Natural killer cell (primary cell): Measurements from ENCODE around the gene OLA1. TPM values are rescaled to one million over a fixed set of nuclear protein-coding genes. Genes with fewer than 3 reads are reported as not detected.
A peak's percentile ranks its signal among the peaks of the same experiment; 100 is the strongest.

ENCODE experiments used
- ATAC-seq, 3 donors: fragments of 150-1000 bp in 2 of 3; fragments of 200-7000 bp in 1 of 3; cut with Tn5 transposase; 1 replicate in 1 of 3; 2 replicates in 2 of 3; pipeline ENCODE4 v1.10.0; 2021; ENCODE audit warnings: mild to moderate bottlenecking in 2 of 3, moderate library complexity in 2 of 3
- DNase-seq, 2 donors: peaks; one replicate each; pipeline versions ENCODE4 v3.0.0 to v3.0.0-alpha.2; 2013 to 2021; ENCODE audit warnings: mixed read lengths in 1 of 2
- H3K27ac ChIP-seq: one replicate; pipeline ENCODE4 v1.5.1; 2013; ENCODE audit warnings: mild to moderate bottlenecking, low read length
- H3K27me3 ChIP-seq: one replicate; pipeline ENCODE4 v1.6.1; 2013; ENCODE audit warnings: low read length; ENCODE audit not compliant: control insufficient read depth, insufficient read depth
- H3K36me3 ChIP-seq: one replicate; pipeline ENCODE4 v1.6.1; 2013; ENCODE audit warnings: low read length; ENCODE audit not compliant: control insufficient read depth, insufficient read depth
- H3K4me1 ChIP-seq: one replicate; pipeline ENCODE4 v1.6.1; 2013; ENCODE audit warnings: low read length; ENCODE audit not compliant: control insufficient read depth, insufficient read depth
- H3K4me3 ChIP-seq: one replicate; pipeline ENCODE4 v1.5.1; 2013; ENCODE audit warnings: low read length
- H3K9me3 ChIP-seq: one replicate; pipeline ENCODE4 v1.6.1; 2013; ENCODE audit warnings: low read length; ENCODE audit not compliant: control insufficient read depth, insufficient read depth
- H3K27ac Mint-ChIP-seq, 2 donors: one replicate each; pipeline ENCODE4 v1.8.0; 2022; ENCODE audit warnings: mild to moderate bottlenecking in 2 of 2, mixed read lengths in 2 of 2, moderate library complexity in 1 of 2
- H3K27me3 Mint-ChIP-seq, 2 donors: one replicate each; pipeline ENCODE4 v1.8.0; 2022; ENCODE audit warnings: low read depth in 2 of 2, mixed read lengths in 2 of 2
- H3K36me3 Mint-ChIP-seq: one replicate; pipeline ENCODE4 v1.8.0; 2022; ENCODE audit warnings: mixed read lengths
- H3K4me1 Mint-ChIP-seq, 2 donors: one replicate each; pipeline ENCODE4 v1.8.0; 2022; ENCODE audit warnings: mixed read lengths in 2 of 2
- H3K4me3 Mint-ChIP-seq: one replicate; pipeline ENCODE4 v1.8.0; 2022; ENCODE audit warnings: mild to moderate bottlenecking, moderate library complexity, mixed read lengths
- H3K9me3 Mint-ChIP-seq, 2 donors: one replicate each; pipeline ENCODE4 v1.8.0; 2022; ENCODE audit warnings: mixed read lengths in 2 of 2
- WGBS: methylation state at CpG from one replicate; pipeline ENCODE4 v1.1.7; 2013; ENCODE audit warnings: missing lambda C conversion rate; ENCODE audit not compliant: insufficient coverage; 5-methylcytosine and 5-hydroxymethylcytosine counted together
- intact Hi-C: fragments of 100-400 bp; cut with micrococcal nuclease; formaldehyde crosslinking; loops from one replicate; pipeline ENCODE4 v1.14.2; 2022
- total RNA-seq, 4 donors: library from RNA; stranded (reverse); fragments of 120-200 nt in 1 of 4; gene quantifications; one replicate each; pipeline versions ENCODE4 v1.2.3 to v1.2.4, GENCODE V29; 2013 to 2022
- TF ChIP-seq, protein P1 (sequence below): fragments of 200-600 bp; IDR thresholded peaks from one replicate; pipeline ENCODE4 v1.8.0; 2022; ENCODE audit warnings: antibody characterized with exemption

The OLA1 gene
- total RNA-seq, 3 donors from 2014 or later (not counting 1 experiment from before 2014, with no cell fraction given): 42.3 to 45.9 (median 43.9) TPM

DNA sequence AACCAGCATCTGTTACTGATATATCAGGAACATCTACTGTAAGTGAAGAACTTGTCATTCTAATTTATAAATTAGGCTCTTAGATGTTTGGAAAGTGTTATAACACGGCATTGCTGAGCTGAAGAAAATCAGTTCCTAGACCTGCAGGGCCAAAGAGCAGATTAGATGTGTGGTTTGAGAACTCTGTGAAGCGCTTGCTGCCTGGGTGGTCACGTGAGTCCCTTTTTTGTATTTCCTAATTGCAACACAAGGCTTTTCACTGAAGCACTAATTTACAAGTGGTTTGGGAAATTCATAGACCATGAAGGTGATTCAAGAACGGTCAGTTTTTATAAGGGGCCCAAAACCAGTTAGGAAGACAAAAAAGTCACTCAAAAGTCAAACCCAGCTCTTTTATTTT is 176.3 kb downstream of the OLA1 start:
- no peaks in the 10 kb centered on the region for H3K9me3 Mint-ChIP-seq
- Histone ChIP-seq H3K4me3 (no peak overlapping the region), H3K27me3 (no peaks in the 10 kb centered on the region), H3K9me3 (no peaks in the 10 kb centered on the region), H3K36me3 (peaks cover 2% of the 10 kb centered on the region), H3K4me1 (no peaks in the 10 kb centered on the region), H3K27ac (no peak overlapping the region)
- peak overlapping the region in 1 of 2 donors; percentile 11 for H3K27ac Mint-ChIP-seq
- DNase-seq (no peak), ATAC-seq (peak in 1 of 3 donors; percentile 48)
- H3K36me3 Mint-ChIP-seq: peaks cover 9% of the 10 kb centered on the region
- peaks cover 5 to 7% of the 10 kb centered on the region in 2 donors for H3K4me1 Mint-ChIP-seq
- no peaks in the 10 kb centered on the region for H3K27me3 Mint-ChIP-seq
- WGBS: 42% methylated on average over 4 of the region's 4 CpGs
- no peak overlapping the region for H3K4me3 Mint-ChIP-seq
- intact Hi-C loops: loop anchor here (10.0 kb wide), 1 partner anchor 187 kb away; no protein-coding TSS in a partner anchor
- TF ChIP-seq, protein P1, sequence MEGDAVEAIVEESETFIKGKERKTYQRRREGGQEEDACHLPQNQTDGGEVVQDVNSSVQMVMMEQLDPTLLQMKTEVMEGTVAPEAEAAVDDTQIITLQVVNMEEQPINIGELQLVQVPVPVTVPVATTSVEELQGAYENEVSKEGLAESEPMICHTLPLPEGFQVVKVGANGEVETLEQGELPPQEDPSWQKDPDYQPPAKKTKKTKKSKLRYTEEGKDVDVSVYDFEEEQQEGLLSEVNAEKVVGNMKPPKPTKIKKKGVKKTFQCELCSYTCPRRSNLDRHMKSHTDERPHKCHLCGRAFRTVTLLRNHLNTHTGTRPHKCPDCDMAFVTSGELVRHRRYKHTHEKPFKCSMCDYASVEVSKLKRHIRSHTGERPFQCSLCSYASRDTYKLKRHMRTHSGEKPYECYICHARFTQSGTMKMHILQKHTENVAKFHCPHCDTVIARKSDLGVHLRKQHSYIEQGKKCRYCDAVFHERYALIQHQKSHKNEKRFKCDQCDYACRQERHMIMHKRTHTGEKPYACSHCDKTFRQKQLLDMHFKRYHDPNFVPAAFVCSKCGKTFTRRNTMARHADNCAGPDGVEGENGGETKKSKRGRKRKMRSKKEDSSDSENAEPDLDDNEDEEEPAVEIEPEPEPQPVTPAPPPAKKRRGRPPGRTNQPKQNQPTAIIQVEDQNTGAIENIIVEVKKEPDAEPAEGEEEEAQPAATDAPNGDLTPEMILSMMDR: no peak

DNA sequence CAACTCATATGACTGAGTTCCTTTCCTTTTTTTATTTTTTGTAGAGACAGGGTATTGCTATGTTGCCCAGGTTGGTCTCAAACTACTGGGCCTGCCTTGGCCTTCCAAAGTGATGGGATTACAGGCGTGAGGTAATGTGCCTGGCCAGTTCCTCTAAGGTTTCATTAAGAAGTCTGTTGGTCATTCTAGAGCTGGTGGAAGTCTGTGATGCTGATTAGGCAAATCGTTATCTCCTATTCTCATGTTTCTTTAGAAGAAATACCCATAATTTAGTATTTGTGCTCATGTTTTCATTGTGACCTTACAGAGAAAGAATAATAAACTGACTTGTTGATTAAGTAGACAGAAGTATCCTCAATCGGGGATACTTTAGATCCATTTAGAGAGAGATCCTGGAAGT is 177.0 kb downstream of the OLA1 start:
- no peaks in the 10 kb centered on the region for H3K9me3 Mint-ChIP-seq
- H3K4me1 Mint-ChIP-seq: peaks cover 5 to 7% of the 10 kb centered on the region in 2 donors

DNA sequence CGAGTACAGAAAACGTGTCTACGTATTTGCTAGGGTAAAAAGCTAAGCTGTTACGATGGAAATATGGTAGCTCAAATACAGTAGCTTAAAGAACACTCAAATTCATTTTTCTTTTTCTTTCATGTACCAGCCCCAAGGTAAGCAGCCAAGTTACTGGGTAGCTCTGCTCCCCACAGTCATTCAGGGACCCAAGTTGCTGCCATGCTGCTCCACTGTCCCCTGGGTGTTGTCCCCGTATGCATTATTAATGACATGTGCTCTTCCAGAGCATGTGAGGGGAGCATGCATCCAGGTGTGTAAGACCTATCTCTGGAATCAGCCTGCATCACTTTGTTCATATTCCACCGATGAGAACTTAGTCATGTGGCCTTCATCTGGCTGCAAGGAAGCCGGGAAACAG is 178.1 kb downstream of the OLA1 start:
- no peaks in the 10 kb centered on the region for H3K36me3 ChIP-seq
- TF ChIP-seq, protein P1: no peak
- H3K9me3 ChIP-seq: no peaks in the 10 kb centered on the region
- no peak overlapping the region for H3K4me3 ChIP-seq
- H3K9me3 Mint-ChIP-seq: no peaks in the 10 kb centered on the region
- H3K4me1 ChIP-seq: no peaks in the 10 kb centered on the region
- no peak overlapping the region for H3K4me3 Mint-ChIP-seq
- H3K27ac ChIP-seq: no peak overlapping the region
- peaks cover 5 to 6% of the 10 kb centered on the region in 2 donors for H3K27me3 Mint-ChIP-seq
- intact Hi-C loops: loop anchor here (10.0 kb wide), 1 partner anchor 185 kb away; no protein-coding TSS in a partner anchor
- no peaks in the 10 kb centered on the region for H3K27me3 ChIP-seq
- ATAC-seq: no peak
- H3K36me3 Mint-ChIP-seq: peaks cover 8% of the 10 kb centered on the region
- WGBS: 98% methylated on average over 7 of the region's 7 CpGs
- peaks cover 5 to 7% of the 10 kb centered on the region in 2 donors for H3K4me1 Mint-ChIP-seq
- H3K27ac Mint-ChIP-seq: no peak overlapping the region
- no peak for DNase-seq

More for the DNA sequence above, 177.0 kb downstream of the OLA1 start:
- Histone ChIP-seq H3K4me3 (no peak overlapping the region), H3K27ac (no peak overlapping the region), H3K9me3 (no peaks in the 10 kb centered on the region), H3K4me1 (no peaks in the 10 kb centered on the region), H3K27me3 (no peaks in the 10 kb centered on the region), H3K36me3 (peaks cover 2% of the 10 kb centered on the region)
- Mint-ChIP-seq H3K4me3 (no peak overlapping the region), H3K27me3 (peaks cover 0 to 5% of the 10 kb centered on the region in 2 donors), H3K27ac (no peak overlapping the region), H3K36me3 (peaks cover 9% of the 10 kb centered on the region)
- intact Hi-C loops: loop anchor here (10.0 kb wide), 1 partner anchor 187 kb away; no protein-coding TSS in a partner anchor
- ATAC-seq: no peak
- DNase-seq: no peak
- TF ChIP-seq, protein P1: no peak
- 100% methylated on average over 1 of the region's 3 CpGs for WGBS

DNA sequence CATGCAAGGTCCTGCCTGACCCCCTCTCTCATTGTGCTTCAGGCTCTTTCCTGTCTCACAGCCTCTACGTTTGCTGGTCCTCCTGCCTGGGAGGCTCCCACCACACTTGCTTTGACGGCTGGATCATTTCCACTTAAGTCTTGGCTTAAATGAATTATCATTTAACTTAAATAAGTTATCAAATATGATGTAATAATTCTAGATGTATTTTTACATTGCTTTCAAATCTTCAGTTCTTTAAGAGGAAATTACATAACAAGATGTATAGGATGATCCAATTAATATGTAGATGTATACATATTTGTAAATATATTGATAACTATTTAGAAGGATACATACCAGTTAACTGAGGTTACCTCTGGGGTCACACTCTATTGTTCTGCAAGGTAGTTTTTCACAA is 180.5 kb downstream of the OLA1 start:
- 80% methylated on average over 1 of the region's 2 CpGs for WGBS

More for the DNA sequence above, 180.5 kb downstream of the OLA1 start:
- DNase-seq: no peak
- H3K4me1 ChIP-seq: no peaks in the 10 kb centered on the region
- H3K36me3 ChIP-seq: no peaks in the 10 kb centered on the region
- TF ChIP-seq, protein P1: no peak
- Mint-ChIP-seq H3K27me3 (peaks cover 14 to 15% of the 10 kb centered on the region in 2 donors), H3K36me3 (no peaks in the 10 kb centered on the region), H3K4me3 (no peak overlapping the region), H3K4me1 (peaks cover 5 to 7% of the 10 kb centered on the region in 2 donors), H3K27ac (no peak overlapping the region), H3K9me3 (no peaks in the 10 kb centered on the region)
- ATAC-seq: no peak
- no peaks in the 10 kb centered on the region for H3K9me3 ChIP-seq
- no peak overlapping the region for H3K4me3 ChIP-seq
- intact Hi-C loops: no loop called here
- no peaks in the 10 kb centered on the region for H3K27me3 ChIP-seq
- no peak overlapping the region for H3K27ac ChIP-seq
